Skin epidermis (tissue), 12 donors: ENCODE data around the gene TNFRSF18.

ENCODE experiments used
- H3K27ac ChIP-seq, 21 experiments: fragments of 200-600 bp; sonication (generic) in 11 of 21; one replicate each; pipeline ENCODE4 v1.5.0; 2020; ENCODE audit warnings: mild to moderate bottlenecking in 3 of 21, inconsistent platforms in 2 of 21, moderate library complexity in 2 of 21
- H3K4me3 ChIP-seq, 7 experiments: fragments of 200-600 bp; sonication (generic) in 2 of 7; one replicate each; pipeline ENCODE4 v1.5.0; 2020; ENCODE audit warnings: inconsistent platforms in 2 of 7, mild to moderate bottlenecking in 2 of 7, moderate library complexity in 1 of 7

Gene TNFRSF18

GRCh38 chr1:1161078-1161682 is 45.2 kb downstream of the TNFRSF18 start:
- H3K27ac ChIP-seq, result no peak overlapping the region

GRCh38 chr1:1160281-1160930 is 46.0 kb downstream of the TNFRSF18 start:
- Histone ChIP-seq H3K4me3 (no peak overlapping the region), H3K27ac (no peak overlapping the region)

More at GRCh38 chr1:1161078-1161682, 45.2 kb downstream of the TNFRSF18 start:
- H3K4me3 ChIP-seq, result no peak overlapping the region

GRCh38 chr1:1157914-1158710 is 48.3 kb downstream of the TNFRSF18 start:
- Histone ChIP-seq H3K4me3 (peak overlapping the region; percentile 38 to 60 (median 53)), H3K27ac (peak overlapping the region; percentile 82 to 99 (median 96))

- H3K4me3 ChIP-seq, result peak overlapping the region; percentile 38 to 60 (median 53)
- H3K27ac ChIP-seq, result peak overlapping the region; percentile 82 to 99 (median 96)
Observed at GRCh38 chr1:1157426-1157913, 48.9 kb downstream of the TNFRSF18 start.

GRCh38 chr1:1157033-1157365 is 49.4 kb downstream of the TNFRSF18 start:
- H3K4me3 ChIP-seq, result no peak overlapping the region
- peak overlapping the region in 2 of 21 experiments; percentile 11 to 31 for H3K27ac ChIP-seq

- peak overlapping the region in 2 of 21 experiments; percentile 11 to 31 for H3K27ac ChIP-seq
- no peak overlapping the region for H3K4me3 ChIP-seq
Observed at GRCh38 chr1:1156140-1157032, 50.0 kb downstream of the TNFRSF18 start.

- Histone ChIP-seq H3K4me3 (no peak overlapping the region), H3K27ac (no peak overlapping the region)
Observed at GRCh38 chr1:1155258-1155657, 51.1 kb downstream of the TNFRSF18 start.

- H3K4me3 ChIP-seq, result no peak overlapping the region
Observed at GRCh38 chr1:1153874-1154273, 52.5 kb downstream of the TNFRSF18 start.

More at GRCh38 chr1:1153874-1154273, 52.5 kb downstream of the TNFRSF18 start:
- no peak overlapping the region for H3K27ac ChIP-seq
